Astrocyte (in vitro differentiated cells and primary cell): Measurements from ENCODE around the gene ADIPOR2. TPM values are rescaled to one million over a fixed set of nuclear protein-coding genes. Genes with fewer than 3 reads are reported as not detected.

Experiments used
- DNase-seq: peaks from one replicate; pipeline ENCODE4 v3.0.0-alpha.2; 2010; ENCODE audit warnings: low read depth
- FAIRE-seq: peaks from 2 replicates; lab custom pipeline; 2011; peaks lifted over from hg19 to GRCh38; lab: Jason Lieb, UNC
- H2AFZ ChIP-seq: 2 replicates; pipeline ENCODE4 v1.6.0; 2012; ENCODE audit warnings: low read depth, low read length, inconsistent platforms
- H3K27ac ChIP-seq: 2 replicates; pipeline ENCODE4 v1.5.1; 2011; ENCODE audit warnings: low read depth, low read length, inconsistent platforms
- H3K27me3 ChIP-seq: 2 replicates; pipeline ENCODE4 v1.6.0; 2011; ENCODE audit warnings: low read length, inconsistent platforms; ENCODE audit not compliant: insufficient read depth
- H3K36me3 ChIP-seq: 2 replicates; pipeline ENCODE4 v1.5.1; 2011; ENCODE audit warnings: low read length, inconsistent platforms; ENCODE audit not compliant: insufficient read depth
- H3K4me1 ChIP-seq: 2 replicates; pipeline ENCODE4 v1.5.1; 2011; ENCODE audit warnings: low read length, inconsistent platforms; ENCODE audit not compliant: insufficient read depth
- H3K4me2 ChIP-seq: 2 replicates; pipeline ENCODE4 v1.6.0; 2012; ENCODE audit warnings: low read length, inconsistent platforms
- H3K4me3 ChIP-seq: 2 replicates; pipeline ENCODE4 v1.5.1; 2011; ENCODE audit warnings: low read depth, mild to moderate bottlenecking, low read length, inconsistent platforms; ENCODE audit not compliant: insufficient read depth
- H3K79me2 ChIP-seq: 2 replicates; pipeline ENCODE4 v1.6.0; 2012; ENCODE audit warnings: mild to moderate bottlenecking, low read length, inconsistent platforms; ENCODE audit not compliant: insufficient read depth
- H3K9ac ChIP-seq: 2 replicates; pipeline ENCODE4 v1.6.0; 2012; ENCODE audit warnings: mild to moderate bottlenecking, low read length, inconsistent platforms
- H3K9me3 ChIP-seq: 2 replicates; pipeline ENCODE4 v1.5.1; 2012; ENCODE audit warnings: low read depth, mild to moderate bottlenecking, low read length, inconsistent platforms; ENCODE audit not compliant: insufficient read depth
- H4K20me1 ChIP-seq: 2 replicates; pipeline ENCODE4 v1.6.0; 2012; ENCODE audit warnings: low read length, inconsistent platforms; ENCODE audit not compliant: insufficient read depth
- H3K27ac Mint-ChIP-seq: one replicate; pipeline ENCODE4 v1.8.0; 2021; ENCODE audit warnings: mild to moderate bottlenecking, mixed read lengths; ENCODE audit not compliant: unreplicated experiment
- H3K27me3 Mint-ChIP-seq: one replicate; pipeline ENCODE4 v1.8.0; 2021; ENCODE audit warnings: low read depth, mixed read lengths; ENCODE audit not compliant: unreplicated experiment
- H3K36me3 Mint-ChIP-seq: one replicate; pipeline ENCODE4 v1.8.0; 2021; ENCODE audit warnings: low read depth, mixed read lengths; ENCODE audit not compliant: unreplicated experiment
- H3K4me1 Mint-ChIP-seq: one replicate; pipeline ENCODE4 v1.8.0; 2021; ENCODE audit warnings: low read depth, mixed read lengths; ENCODE audit not compliant: unreplicated experiment
- H3K4me3 Mint-ChIP-seq: one replicate; pipeline ENCODE4 v1.8.0; 2021; ENCODE audit warnings: mild to moderate bottlenecking, moderate library complexity, mixed read lengths; ENCODE audit not compliant: unreplicated experiment
- H3K9me3 Mint-ChIP-seq: one replicate; pipeline ENCODE4 v1.8.0; 2021; ENCODE audit warnings: mild to moderate bottlenecking, mixed read lengths; ENCODE audit not compliant: unreplicated experiment
- EZH2 ChIP-seq: IDR thresholded peaks from 2 replicates; pipeline ENCODE4 v1.6.1; 2012; ENCODE audit warnings: mild to moderate bottlenecking, low read length, inconsistent platforms; ENCODE audit not compliant: insufficient read depth
- total RNA-seq: library from RNA; stranded (reverse); gene quantifications from 2 replicates; pipeline ENCODE4 v1.2.1, GENCODE V29; 2021
- TF ChIP-seq, protein P1 (sequence below): IDR thresholded peaks from 2 replicates; pipeline ENCODE4 v1.5.1; 2011; ENCODE audit warnings: low read depth, mild to moderate bottlenecking, inconsistent platforms, low read length, moderate library complexity; ENCODE audit not compliant: insufficient read depth

Gene ADIPOR2
- total RNA-seq, 1 donor from 2014 or later: 56.6 TPM

DNA sequence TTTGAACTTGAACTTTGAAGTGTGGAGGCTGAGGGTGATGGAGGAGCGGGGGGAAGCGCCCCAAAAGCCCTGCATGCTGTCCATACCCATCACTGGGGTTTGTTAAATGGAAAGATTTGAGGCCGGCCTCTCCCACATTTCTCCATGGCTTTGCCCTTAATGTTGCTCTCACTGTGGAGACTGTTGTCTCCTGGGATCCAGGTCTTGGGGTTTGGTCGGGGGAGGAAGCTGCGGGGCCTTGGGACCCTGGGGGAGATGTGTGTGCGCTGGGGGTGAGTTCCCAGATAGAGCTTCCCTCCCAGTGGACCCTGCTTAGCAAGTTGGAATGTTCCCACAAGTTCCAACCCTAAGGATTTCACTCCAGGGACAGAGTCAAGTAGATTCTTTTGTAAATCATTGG lies 101.5 kb downstream of the ADIPOR2 start:
- Mint-ChIP-seq H3K9me3 (no peaks in the 10 kb centered on the region), H3K27me3 (no peaks in the 10 kb centered on the region), H3K4me1 (no peaks in the 10 kb centered on the region), H3K36me3 (peaks cover 8% of the 10 kb centered on the region), H3K27ac (no peak overlapping the region), H3K4me3 (no peak overlapping the region)
- H3K4me2 ChIP-seq: no peak overlapping the region
- TF ChIP-seq, protein P1, sequence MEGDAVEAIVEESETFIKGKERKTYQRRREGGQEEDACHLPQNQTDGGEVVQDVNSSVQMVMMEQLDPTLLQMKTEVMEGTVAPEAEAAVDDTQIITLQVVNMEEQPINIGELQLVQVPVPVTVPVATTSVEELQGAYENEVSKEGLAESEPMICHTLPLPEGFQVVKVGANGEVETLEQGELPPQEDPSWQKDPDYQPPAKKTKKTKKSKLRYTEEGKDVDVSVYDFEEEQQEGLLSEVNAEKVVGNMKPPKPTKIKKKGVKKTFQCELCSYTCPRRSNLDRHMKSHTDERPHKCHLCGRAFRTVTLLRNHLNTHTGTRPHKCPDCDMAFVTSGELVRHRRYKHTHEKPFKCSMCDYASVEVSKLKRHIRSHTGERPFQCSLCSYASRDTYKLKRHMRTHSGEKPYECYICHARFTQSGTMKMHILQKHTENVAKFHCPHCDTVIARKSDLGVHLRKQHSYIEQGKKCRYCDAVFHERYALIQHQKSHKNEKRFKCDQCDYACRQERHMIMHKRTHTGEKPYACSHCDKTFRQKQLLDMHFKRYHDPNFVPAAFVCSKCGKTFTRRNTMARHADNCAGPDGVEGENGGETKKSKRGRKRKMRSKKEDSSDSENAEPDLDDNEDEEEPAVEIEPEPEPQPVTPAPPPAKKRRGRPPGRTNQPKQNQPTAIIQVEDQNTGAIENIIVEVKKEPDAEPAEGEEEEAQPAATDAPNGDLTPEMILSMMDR: no peak
- TF ChIP-seq EZH2: no peak
- H3K79me2 ChIP-seq: no peaks in the 10 kb centered on the region
- no peak overlapping the region for H2AFZ ChIP-seq
- H3K27me3 ChIP-seq: no peaks in the 10 kb centered on the region
- H3K36me3 ChIP-seq: no peaks in the 10 kb centered on the region
- no peak overlapping the region for H3K27ac ChIP-seq
- H3K9me3 ChIP-seq: no peaks in the 10 kb centered on the region
- H3K9ac ChIP-seq: no peak overlapping the region
- H4K20me1 ChIP-seq: peaks cover 9% of the 10 kb centered on the region
- peaks cover 9% of the 10 kb centered on the region for H3K4me1 ChIP-seq
- DNase-seq (no peak), FAIRE-seq (no peak)
- no peak overlapping the region for H3K4me3 ChIP-seq

DNA sequence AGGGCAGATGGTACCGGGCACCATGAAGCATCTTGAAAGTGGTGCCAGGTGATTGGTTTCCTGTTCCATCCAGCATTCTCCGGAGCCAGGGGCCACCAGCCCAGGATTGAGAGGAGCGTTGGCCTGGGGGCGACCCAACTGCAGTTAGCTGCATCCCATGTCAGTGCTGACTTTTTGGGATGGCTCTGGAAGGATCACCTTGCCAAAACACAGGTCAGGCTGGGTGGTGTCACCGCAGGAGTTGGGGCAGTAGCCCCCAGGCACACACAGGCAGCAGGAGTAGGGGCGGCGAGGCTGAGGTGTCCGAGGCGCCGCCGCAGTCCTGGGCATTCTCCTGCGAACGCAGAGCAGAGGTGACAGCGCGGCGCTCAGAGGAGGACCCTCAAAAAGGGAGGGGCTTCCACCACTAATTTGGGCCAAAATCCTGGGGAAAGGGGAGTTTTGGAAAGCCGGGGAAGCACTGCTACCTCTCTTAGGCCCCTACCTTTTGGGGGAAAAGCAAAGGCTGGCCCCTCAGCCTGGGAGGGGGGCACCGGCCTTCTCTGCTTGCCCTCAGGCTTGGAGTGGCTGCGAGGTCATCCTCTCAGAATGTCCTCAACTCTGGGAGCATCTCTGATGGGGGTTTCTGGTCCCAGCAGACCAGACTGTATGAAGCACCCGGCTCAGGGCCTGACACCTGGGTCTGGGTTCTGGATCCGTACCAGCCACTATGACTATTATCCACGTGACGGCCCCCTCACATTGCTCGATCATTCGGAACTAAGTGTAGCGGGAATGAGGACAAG lies 102.7 kb downstream of the ADIPOR2 start:
- DNase-seq: no peak
- peaks cover 9% of the 10 kb centered on the region for H4K20me1 ChIP-seq
- peaks cover 9% of the 10 kb centered on the region for H3K4me1 ChIP-seq
- H3K36me3 ChIP-seq: no peaks in the 10 kb centered on the region
- no peak overlapping the region for H2AFZ ChIP-seq
- Mint-ChIP-seq H3K4me1 (no peaks in the 10 kb centered on the region), H3K27me3 (peaks cover 2% of the 10 kb centered on the region), H3K9me3 (no peaks in the 10 kb centered on the region), H3K4me3 (no peak overlapping the region), H3K36me3 (peaks cover 5% of the 10 kb centered on the region), H3K27ac (no peak overlapping the region)
- no peak overlapping the region for H3K9ac ChIP-seq
- H3K79me2 ChIP-seq: no peaks in the 10 kb centered on the region
- H3K9me3 ChIP-seq: no peaks in the 10 kb centered on the region
- H3K27ac ChIP-seq: no peak overlapping the region
- no peak for FAIRE-seq
- no peak overlapping the region for H3K4me2 ChIP-seq
- H3K27me3 ChIP-seq: no peaks in the 10 kb centered on the region
- no peak overlapping the region for H3K4me3 ChIP-seq
- TF ChIP-seq, protein P1: no peak
- no peak for TF ChIP-seq EZH2
